Bronchial epithelial cell (primary cell): ENCODE measurements around the gene KAZN. TPM values are rescaled to one million over a fixed set of nuclear protein-coding genes. Genes with fewer than 3 reads are reported as not detected.

Experiments used
- DNase-seq: peaks from one replicate; pipeline ENCODE4 v3.0.0-alpha.2; 2010; ENCODE audit warnings: low read depth
- FAIRE-seq: peaks from 2 replicates; lab custom pipeline; 2011; peaks lifted over from hg19 to GRCh38; lab: Jason Lieb, UNC
- H3K27me3 ChIP-seq: 2 replicates; pipeline ENCODE4 v1.5.1; 2011; ENCODE audit warnings: low read length; ENCODE audit not compliant: control insufficient read depth, insufficient read depth
- H3K36me3 ChIP-seq: 2 replicates; pipeline ENCODE4 v1.5.1; 2011; ENCODE audit warnings: low read length; ENCODE audit not compliant: control insufficient read depth, insufficient read depth
- H3K4me3 ChIP-seq: 2 replicates; pipeline ENCODE4 v1.5.1; 2011; ENCODE audit warnings: mild to moderate bottlenecking, low read depth, low read length, control low read depth
- total RNA-seq: library from RNA; depleted of rRNA; stranded (reverse); fragments of >200 nt; gene quantifications from 2 replicates; pipeline ENCODE4 v1.2.1, GENCODE V29; 2014
- TF ChIP-seq, protein P1 (sequence below): IDR thresholded peaks from 2 replicates; pipeline ENCODE4 v1.5.1; 2011; ENCODE audit warnings: mild to moderate bottlenecking, moderate library complexity, low read length, control low read depth, inconsistent platforms; ENCODE audit not compliant: insufficient read depth, severe bottlenecking

Gene KAZN
- total RNA-seq, 1 donor from 2014 or later = 4.7 TPM

DNA sequence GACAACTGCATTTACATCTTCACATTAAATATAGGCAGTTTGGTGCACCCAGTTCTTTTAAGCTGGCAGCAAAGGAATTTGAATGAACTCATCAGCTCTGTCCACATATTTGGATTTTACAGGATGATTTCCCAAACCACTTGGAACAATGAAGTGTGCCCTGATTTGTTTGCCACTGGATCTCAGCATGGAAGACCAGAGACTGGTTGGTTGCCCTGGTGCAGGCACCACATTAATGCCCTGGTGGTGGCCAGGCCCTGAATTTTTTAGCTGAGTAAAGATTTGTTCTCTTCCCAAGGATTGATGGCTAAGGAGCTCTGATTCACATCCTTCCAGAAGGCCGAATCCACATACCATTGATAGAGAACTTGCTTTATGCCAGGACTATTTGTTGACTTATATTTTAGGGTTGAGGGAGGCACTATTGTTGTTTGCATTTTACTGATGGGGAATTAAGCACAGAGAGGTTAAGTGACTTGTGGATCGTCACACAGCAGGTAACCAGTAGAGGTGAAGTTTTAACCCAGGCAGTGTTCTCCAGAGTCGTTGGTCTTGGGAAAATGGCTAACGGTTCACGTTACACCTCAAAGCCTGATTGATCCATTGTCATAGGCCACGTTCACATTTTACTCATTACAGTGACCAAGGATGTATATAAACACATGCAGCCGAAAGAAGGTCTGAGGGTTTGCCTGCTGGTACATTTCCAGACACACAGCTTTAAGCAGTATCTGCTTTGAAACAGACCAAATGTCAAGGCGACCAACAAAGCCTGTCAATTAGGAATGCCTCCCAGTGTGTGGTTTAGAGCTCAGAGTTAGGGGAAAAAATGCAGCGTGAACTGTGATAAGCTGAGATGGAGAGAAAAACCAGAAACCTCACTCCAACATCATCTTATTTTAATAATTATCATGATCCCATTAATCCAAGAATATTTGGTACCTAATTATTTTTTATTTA lies 50.7 kb downstream of the KAZN start:
- TF ChIP-seq, protein P1, sequence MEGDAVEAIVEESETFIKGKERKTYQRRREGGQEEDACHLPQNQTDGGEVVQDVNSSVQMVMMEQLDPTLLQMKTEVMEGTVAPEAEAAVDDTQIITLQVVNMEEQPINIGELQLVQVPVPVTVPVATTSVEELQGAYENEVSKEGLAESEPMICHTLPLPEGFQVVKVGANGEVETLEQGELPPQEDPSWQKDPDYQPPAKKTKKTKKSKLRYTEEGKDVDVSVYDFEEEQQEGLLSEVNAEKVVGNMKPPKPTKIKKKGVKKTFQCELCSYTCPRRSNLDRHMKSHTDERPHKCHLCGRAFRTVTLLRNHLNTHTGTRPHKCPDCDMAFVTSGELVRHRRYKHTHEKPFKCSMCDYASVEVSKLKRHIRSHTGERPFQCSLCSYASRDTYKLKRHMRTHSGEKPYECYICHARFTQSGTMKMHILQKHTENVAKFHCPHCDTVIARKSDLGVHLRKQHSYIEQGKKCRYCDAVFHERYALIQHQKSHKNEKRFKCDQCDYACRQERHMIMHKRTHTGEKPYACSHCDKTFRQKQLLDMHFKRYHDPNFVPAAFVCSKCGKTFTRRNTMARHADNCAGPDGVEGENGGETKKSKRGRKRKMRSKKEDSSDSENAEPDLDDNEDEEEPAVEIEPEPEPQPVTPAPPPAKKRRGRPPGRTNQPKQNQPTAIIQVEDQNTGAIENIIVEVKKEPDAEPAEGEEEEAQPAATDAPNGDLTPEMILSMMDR = no peak
- H3K36me3 ChIP-seq = no peaks in the 10 kb centered on the region
- FAIRE-seq (no peak), DNase-seq (no peak)
- H3K4me3 ChIP-seq = no peak overlapping the region
- no peaks in the 10 kb centered on the region for H3K27me3 ChIP-seq

- Histone ChIP-seq H3K27me3 (no peaks in the 10 kb centered on the region), H3K36me3 (no peaks in the 10 kb centered on the region), H3K4me3 (no peak overlapping the region)
- FAIRE-seq (no peak), DNase-seq (no peak)
- TF ChIP-seq, protein P1 = no peak
Observed at GRCh38 chr1:14649976-14650375, 51.5 kb downstream of the KAZN start.

DNA sequence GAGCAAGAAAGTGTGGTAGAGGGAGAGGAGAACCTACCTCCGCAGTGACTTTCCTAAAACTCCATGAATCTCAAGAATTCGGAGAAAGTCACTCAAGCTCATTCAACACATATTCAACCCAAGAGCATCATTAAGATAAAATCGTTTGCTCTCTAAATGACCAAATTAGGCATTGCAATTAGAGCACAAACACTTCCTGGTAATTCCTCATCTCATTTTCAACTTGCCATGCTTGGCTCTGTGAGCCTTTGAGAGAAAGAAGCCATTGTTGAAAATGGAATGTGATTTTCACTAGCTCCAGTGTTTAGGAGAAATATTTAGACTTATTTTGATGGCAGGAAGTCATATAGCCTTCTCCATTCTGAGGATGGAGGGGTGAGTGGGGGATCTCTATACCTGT lies 52.5 kb downstream of the KAZN start:
- DNase-seq = no peak
- H3K36me3 ChIP-seq = no peaks in the 10 kb centered on the region
- no peak overlapping the region for H3K4me3 ChIP-seq
- TF ChIP-seq, protein P1 = no peak
- no peak for FAIRE-seq
- H3K27me3 ChIP-seq = no peaks in the 10 kb centered on the region

DNA sequence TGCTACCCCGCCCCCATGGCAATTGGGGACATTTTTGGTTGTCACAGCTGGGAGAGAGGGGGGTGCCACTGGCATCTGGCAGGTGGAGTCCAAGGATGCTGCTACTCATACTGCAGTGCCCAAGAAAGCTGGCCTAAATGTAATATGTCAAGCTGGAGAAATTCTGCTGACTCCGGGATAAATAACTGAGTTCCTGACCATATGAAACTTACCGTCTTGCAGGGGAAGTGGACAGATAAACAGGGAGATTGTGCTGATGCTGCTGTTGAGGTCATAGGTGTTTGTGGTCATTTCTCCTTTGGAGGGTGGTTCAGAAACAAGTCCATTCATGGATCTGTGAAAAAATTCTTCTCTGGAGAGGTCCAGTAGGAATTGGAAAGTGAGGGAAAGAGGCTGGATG lies 54.4 kb downstream of the KAZN start:
- no peaks in the 10 kb centered on the region for H3K27me3 ChIP-seq
- DNase-seq = no peak
- TF ChIP-seq, protein P1 = no peak
- FAIRE-seq = no peak
- H3K4me3 ChIP-seq = no peak overlapping the region
- H3K36me3 ChIP-seq = no peaks in the 10 kb centered on the region

DNA sequence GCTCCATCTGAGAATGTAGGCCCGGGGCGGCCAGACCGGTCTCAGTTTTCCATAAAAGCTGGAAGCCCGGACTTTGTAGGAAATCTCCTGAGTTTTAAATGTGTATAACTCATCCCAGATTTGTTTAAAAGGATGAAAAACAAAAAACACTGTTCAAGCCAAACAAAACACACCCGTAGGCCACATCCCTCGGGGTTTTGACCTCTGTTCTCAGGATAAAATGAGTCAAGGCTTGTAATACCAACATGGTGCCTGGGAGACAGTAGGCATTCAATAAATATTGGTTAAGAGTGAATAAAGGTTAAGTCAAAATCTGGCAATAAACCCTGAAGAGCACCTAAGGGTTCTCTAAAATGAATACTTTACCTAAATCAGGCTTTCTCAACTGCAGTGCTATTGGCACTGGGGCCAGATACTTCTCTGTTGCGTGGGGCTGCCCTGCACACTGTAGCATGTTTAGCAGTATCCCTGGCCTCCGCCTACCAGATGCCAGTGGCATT lies 55.0 kb downstream of the KAZN start:
- TF ChIP-seq, protein P1 = no peak

More for the DNA sequence above, 55.0 kb downstream of the KAZN start:
- FAIRE-seq = no peak
- no peak for DNase-seq
- H3K27me3 ChIP-seq = no peaks in the 10 kb centered on the region
- no peaks in the 10 kb centered on the region for H3K36me3 ChIP-seq
- H3K4me3 ChIP-seq = no peak overlapping the region
